GM21360 (cell line): ENCODE measurements around the gene NRM.
A peak's percentile ranks its signal among the peaks of the same experiment; 100 is the strongest.
"Not testable (repeated sequence)": the region's sequence is repeated elsewhere in the genome, so short reads cannot be mapped to it uniquely, and the experiment has no call there.

Source experiments
- ATAC-seq: cut with Tn5 transposase; IDR thresholded peaks from one replicate; pipeline ENCODE4 v1.9.1; 2021; ENCODE audit warnings: mild to moderate bottlenecking, moderate library complexity; ENCODE audit not compliant: unreplicated experiment

NRM gene

DNA sequence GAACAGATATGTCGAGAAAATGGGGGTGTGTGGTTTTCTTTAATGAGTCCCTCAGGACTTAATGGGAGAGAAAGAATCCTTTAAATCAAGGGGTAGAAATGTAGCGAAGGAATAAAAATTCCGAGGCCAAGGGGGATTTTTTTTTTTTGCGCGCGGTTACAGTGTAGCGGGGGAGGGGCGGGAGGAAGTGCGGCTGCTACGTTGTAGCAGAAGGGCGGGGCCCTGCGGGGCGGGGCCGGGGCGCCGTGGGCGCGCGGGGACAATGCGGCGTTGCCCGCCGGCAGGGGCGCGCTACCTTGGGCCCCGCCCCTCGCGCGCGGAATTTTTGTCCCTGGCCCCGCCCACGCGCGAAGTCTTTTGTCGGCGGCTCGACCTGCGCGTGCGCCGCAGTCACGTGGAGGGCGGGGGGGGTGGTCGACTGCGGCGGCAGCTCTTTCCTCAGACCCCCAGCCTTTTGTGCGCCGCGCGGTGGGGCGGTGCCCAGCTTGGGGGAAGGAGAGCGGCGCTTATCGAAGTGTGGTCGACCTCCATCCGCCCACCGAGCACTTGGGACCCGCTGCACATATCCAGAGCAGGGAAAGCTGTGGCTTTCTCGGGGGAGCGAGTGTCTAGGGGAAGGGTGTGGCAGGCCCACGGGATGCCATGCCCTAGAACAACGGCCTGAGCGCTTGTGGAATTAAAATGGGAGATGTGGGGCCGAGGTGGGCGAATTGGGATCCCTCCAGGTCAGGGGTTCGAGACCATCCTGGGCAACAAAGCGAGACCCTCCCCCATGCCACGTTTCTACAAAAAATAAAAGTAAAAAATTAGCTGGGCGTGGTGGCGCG is 30.6 kb upstream of the NRM start:
- ATAC-seq = peak; percentile 30

GRCh38 chr6:30720738-30721197 is 30.0 kb upstream of the NRM start:
- ATAC-seq = no peak

DNA sequence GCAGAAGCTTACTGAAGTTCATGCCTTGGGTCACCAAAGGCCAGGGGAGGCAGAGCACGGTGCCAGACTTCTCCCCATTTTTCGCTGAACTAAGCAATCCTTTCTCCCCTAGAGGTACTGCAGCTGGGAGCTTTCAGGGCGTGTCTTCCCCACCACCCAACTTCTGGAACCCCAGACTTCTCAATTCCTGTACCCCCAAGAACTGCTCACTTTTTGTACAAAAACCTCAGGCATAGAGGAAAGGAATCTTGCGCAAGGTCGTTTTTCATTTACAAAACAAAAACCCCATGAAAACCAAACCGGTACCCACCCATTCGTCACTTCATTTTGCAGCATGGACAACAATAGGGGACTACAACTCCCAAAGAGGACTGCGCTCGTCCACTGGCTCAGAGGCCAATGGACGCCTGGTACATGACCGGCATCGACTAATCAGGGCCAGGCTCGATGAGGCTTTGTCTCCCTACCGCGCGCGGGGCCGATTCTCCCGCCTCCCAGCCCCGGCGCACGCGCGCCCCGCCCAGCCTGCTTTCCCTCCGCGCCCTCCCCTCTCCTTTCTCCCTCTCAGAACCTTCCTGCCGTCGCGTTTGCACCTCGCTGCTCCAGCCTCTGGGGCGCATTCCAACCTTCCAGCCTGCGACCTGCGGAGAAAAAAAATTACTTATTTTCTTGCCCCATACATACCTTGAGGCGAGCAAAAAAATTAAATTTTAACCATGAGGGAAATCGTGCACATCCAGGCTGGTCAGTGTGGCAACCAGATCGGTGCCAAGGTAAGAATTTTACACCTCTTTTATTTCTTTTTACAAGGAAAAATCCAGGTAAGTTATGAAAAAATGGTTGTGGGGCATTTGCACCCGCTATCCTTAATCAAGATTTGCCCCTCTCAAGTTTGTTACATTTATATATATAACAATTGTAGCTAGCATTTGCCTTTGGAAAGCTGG is 29.3 kb upstream of the NRM start, which contains the start of gene TUBB:
Gene TUBB, plus strand, starts transcription at position 562 of the 947 bp plus-strand sequence. Its CDS starts 155 bp downstream, at position 717.
- peak; percentile 42 for ATAC-seq

DNA sequence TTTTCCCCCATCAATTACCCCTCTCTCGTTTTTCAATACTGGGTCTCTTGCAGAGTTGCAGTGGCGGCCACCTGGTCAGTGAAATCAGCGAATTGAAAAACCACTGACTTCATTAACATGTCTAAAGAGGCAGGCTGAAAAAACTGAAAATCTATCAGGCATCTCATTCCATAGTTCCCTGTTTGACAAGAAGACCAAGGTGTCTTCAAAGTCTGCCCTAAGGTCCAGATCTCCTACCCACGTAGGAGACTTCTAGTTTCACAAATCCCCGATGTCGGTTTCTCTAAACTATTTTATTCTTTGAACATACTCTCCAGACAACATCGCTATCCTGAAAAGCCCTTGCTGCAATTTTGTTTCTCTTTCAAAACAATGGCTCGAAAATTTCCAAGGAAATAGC is 28.6 kb upstream of the NRM start:
- no peak for ATAC-seq

DNA sequence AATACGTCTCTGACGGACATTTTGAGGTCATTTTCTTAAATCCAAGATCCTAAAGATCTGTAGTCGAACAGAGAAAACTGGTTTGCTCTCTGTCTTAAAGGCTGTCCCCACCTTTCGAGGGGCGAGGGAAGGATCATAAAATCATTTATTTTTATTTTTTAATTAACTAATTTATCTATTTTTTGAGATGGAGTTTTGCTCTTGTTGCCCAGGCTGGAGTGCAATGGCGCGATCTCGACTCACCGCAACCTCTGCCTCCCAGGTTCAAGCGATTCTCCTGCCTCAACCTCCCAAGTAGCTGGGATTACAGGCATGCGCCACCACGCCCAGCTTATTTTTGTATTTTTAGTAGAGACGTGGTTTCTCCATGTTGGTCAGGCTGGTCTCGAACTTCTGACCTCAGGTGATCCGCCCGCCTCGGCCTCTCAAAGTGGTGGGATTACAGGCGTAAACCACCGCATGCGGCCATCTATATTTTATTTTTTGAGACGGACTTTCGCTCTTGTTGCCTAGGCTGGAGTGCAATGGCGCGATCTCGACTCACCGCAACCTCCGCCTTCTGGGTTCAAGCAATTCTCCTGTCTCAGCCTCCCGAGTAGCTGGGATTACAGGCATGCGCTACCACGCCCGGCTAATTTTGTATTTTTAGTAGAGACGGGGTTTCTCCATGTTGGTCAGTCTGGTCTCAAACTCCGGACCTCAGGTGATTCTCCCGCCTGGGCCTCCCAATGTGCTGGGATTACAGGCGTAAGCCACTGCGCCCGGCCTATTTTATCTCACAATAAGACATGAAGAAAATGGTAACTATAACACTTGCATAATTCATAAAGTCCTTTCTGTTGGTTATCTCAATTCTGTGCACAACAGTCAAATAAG is 27.3 kb upstream of the NRM start:
- not testable (repeated sequence) for ATAC-seq

DNA sequence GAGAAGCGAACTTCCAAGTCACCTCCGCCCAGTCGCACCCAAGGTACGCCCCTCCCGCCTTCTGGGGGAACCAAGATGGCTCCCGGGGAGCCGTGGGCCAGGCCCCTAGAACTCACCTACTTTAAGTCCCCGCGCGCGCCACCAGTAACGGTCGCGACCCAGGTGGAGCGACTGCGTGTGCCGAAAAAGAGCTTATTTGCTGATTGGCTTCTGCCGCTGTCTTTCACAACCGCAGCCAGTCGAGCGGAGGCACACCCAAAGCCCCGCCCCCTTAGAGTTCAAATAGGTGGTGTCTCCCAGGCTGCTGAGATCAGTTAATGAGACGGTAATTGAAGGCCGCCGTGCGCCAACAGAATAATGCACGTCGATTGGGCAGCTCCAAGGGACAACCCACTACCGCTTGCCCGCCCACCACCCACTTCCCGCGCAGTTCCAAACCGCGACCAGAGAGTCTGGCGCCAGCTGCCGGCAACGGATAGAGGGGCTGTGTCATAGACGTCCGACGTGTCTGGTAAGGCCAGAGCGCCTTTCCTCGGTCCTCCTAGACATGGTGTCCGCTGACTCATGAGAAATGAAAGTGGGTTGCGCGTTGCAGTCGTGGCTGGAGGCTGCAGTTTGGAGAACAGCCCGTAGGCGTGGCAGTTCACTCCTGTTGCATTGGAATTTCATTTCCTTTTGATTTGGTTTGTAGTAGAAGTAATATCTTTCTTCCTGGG is 26.5 kb upstream of the NRM start, which contains the start of gene MDC1:
Gene MDC1, minus strand, starts transcription at position 153 of the 716 bp plus-strand sequence. CDS start 2,106 bp downstream, outside the sequence.
- peak; percentile 48 for ATAC-seq

- ATAC-seq = no peak
These were observed 26.0 kb upstream of the NRM start for GRCh38 chr6:30716879-30717128.

- ATAC-seq = no peak
These were observed 23.5 kb upstream of the NRM start for GRCh38 chr6:30714263-30714662.

DNA sequence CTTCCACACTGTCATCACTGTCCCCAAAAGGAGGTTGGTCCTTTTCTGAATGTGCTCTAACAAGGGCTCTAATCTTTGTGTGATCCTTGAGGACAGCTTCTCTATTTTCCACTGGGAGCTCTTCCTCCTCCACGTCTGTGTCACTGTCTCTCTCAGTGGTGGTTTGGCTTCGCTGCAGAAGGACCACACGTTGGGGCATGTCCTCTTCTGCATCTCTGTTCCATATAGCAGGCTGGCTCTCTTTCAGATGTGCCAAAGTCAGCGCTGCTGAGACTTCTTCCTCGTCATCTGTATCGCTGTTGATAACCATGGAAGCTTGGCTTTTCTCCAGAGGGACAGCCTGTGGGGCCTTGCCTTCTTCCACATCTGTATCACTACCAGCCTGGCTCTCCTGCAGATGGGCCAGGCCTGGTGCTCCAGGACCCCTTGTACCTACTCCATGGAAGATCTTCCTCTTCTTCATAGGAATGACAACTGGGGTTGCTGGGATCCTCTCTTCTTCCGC is 21.7 kb upstream of the NRM start:
- no peak for ATAC-seq

DNA sequence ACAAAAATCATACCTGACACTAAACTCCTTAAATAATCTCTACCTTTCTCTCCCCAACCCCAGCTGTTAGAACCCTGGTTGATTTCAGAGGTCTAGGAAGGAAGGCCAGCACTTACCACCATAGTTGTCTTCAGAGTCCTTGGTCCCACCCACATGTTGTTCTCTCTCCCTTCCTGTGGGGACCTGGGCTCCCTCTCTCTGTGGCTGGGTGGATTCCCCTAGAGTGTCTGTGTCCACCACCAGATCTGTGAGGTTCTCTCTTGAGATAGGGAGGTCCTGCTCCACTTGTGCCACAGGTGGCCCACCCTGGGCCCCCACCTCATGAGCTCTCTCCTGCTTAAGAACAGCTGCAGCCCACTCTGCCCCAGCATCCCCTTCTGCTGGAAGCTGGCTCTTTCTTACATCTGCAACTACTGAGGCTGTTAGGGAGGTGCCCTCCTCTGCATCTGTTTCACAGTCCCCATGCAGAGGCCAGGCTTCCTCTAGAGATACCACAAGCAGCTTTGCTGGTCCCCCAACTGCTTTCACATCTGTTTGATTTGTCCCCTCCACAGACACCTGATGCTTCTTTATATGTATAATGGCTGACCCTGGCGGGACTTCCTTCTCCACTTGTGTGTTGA is 21.1 kb upstream of the NRM start:
- no peak for ATAC-seq

DNA sequence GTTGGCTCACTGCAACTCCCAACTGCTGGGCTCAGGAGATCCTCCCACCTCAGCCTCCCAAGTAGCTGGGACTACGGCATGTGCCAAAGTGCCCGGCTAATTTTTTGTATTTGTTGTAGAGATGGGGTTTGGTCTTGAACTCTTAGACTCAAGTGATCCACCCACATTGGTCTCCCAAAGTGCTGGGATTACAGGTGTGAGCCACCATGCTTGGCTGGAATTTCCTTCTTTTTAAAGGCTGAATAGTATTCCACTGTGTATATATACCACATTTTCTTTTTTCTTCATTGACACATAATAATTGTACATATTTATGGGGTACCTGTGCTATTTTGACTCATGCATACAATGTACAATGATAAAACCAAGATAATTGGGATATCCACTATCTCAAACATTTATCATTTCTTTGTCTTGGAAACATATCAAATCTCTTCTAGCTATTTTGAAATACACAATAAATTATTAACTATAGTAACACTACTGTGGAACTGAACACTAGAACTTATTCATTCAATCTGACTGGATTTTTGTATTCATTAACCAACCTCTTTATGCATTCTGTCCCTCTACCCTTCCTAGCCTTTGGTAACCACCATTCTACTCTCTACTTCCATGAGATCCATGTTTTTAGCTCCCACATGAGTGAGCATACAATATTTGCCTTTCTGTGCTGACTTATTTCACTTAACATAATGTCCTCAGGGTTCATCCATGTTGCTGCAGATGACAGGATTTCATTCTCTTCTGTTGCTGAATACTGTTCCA is 18.5 kb upstream of the NRM start:
- ATAC-seq = no peak

GRCh38 chr6:30707281-30707850 is 16.6 kb upstream of the NRM start:
- ATAC-seq = no peak

DNA sequence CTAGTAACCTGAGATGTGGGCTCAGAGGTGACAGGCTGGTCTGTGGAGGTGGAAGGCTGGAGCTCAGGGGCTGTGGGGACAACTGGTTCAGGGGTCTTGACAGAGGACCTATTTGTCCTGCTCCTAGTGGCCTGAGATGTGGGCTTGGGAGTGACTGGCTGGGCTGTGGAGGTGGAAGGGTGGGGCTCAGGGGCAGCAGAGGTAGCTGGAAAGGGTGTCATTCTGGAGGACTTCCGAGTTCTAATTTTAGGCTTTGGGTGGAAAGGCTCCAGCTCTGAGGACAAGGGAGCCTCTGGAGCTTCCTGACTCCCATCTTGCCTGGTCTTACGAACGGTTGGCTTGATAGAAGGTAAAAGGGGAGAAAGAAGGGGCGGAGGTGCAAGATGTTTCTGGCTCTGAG is 14.8 kb upstream of the NRM start:
- ATAC-seq = no peak

DNA sequence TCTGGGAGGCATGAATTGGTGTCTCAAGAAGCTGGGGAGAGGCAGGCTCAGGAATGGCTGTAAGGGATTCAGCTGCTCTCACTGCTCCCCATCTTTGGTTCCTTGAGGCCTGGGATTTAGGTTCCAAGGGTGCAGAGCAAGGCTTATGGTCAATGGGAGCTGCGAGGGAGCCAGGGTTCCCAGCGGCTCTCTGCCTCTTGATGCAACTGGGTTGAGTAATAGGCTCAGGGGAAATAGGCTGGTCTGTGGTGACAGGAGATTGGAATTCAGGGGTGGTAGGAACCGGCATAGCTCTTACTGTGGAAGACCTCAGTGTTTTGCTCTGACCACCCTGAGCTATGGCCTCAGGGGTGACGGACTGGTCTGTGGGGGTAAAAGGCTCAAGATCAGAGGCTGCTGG is 13.0 kb upstream of the NRM start:
- no peak for ATAC-seq

DNA sequence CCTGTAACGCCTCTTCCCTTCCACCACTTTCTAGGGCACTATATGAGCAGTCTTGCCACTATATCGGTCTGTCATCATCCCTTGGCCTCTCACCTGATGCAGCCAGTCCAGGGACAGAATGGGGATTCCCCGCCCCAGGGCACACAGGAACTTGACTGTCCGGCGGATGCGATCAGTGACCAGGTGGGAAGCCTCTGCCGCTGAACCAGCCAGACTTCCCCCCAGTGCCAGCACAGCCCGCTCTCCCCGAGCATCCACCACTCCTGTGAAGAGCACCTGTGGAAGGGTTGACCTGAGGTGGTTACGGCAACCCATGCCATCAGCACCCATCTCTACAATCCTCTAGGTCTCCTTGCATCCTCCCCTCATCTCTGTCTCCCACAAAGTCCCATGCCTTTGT is 12.2 kb upstream of the NRM start:
- ATAC-seq = no peak

- ATAC-seq = no peak
These were observed 9.6 kb upstream of the NRM start for GRCh38 chr6:30700340-30700739.

DNA sequence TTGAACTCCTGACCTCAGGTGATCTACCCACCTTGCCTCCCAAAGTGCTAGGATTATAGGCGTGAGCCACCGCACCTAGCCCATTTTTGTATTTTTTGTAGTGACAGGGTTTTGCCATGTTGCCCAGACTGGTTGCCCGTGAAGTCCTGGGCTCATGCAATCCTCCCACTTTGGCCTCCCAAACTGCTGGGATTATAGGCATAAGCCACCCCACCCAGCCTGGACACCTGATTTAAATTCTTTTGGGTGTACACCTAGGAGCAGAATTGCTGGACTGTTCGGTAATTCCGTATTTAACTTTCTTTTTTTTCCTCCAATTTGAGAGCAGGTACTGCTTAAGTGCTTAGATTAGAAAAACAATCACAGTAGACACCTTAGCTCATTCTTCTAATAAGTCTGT is 5.6 kb upstream of the NRM start:
- no peak for ATAC-seq

DNA sequence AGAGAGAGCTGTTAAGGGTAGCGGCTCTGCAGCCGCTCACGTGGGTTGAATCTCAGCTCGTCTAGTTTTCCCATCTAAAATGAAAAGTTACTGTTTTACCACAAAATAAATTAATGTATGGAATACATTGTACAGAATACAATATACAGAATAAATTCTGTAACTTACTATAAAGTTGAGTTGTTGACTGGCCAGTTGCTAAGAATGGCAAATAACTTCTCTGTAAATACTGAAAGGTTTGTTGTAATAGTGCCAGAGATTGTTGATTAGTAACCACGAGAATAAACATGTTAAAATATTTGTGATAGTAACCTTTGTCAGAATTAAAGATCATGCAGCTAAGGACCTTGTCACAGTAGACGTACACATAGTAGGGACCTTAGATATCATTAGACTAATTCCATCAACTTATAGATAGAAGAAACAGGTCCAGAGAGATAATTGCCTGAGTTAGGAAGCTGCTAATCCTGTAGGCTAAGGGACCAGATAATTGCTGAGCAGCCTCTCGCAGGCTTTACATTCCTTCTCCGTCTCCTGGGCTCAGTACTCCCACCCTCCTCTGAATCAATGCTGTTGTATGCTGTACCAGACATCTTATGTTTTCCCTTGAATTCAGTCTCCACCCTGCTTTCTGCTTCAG is 544 bp upstream of the NRM start:
- no peak for ATAC-seq
